Progenitor cell of endocrine pancreas (in vitro differentiated cells): Measurements from ENCODE around the gene SP1. TPM values are rescaled to one million over a fixed set of nuclear protein-coding genes. Genes with fewer than 3 reads are reported as not detected.
A peak's percentile ranks its signal among the peaks of the same experiment; 100 is the strongest.
"Not testable (repeated sequence)": the region's sequence is repeated elsewhere in the genome, so short reads cannot be mapped to it uniquely, and the experiment has no call there.

Experiments used
- DNase-seq: peaks from one replicate; pipeline ENCODE4 v3.0.0; 2021; ENCODE audit warnings: low spot score; ENCODE audit not compliant: unreplicated experiment
- H3K27ac Mint-ChIP-seq: 2 replicates; pipeline ENCODE4 v1.8.0; 2021; ENCODE audit warnings: mild to moderate bottlenecking, moderate library complexity, mixed read lengths
- H3K27me3 Mint-ChIP-seq: 2 replicates; pipeline ENCODE4 v1.8.0; 2021; ENCODE audit warnings: mixed read lengths
- H3K36me3 Mint-ChIP-seq: 2 replicates; pipeline ENCODE4 v1.8.0; 2022; ENCODE audit warnings: mixed read lengths; ENCODE audit not compliant: insufficient read depth
- H3K4me1 Mint-ChIP-seq: 2 replicates; pipeline ENCODE4 v1.8.0; 2021; ENCODE audit warnings: low read depth, mixed read lengths
- H3K4me3 Mint-ChIP-seq: 2 replicates; pipeline ENCODE4 v1.8.0; 2021; ENCODE audit warnings: low read depth, mild to moderate bottlenecking, moderate library complexity, mixed read lengths
- H3K9me3 Mint-ChIP-seq: 2 replicates; pipeline ENCODE4 v1.8.0; 2021; ENCODE audit warnings: low read depth, mixed read lengths
- CTCF ChIP-seq: fragments of 200-600 bp; sonication (generic); IDR thresholded peaks from one replicate; pipeline ENCODE4 v1.5.0; 2021; ENCODE audit warnings: antibody characterized with exemption, mild to moderate bottlenecking; ENCODE audit not compliant: unreplicated experiment
- long read RNA-seq: library from polyadenylated mRNA; unstranded; transcript quantifications from one replicate; pipeline ENCODE4 v2.0.0, GENCODE V29; 2020
- total RNA-seq: library from RNA; stranded (reverse); gene quantifications from 2 replicates; pipeline ENCODE4 v1.2.1, GENCODE V29; 2021

SP1 gene
- total RNA-seq = 90.5 and 92.6 TPM in 2 replicates
- long read RNA-seq, partial matches to known transcripts = 9 of 21 reads
- long read RNA-seq, other reads (novel, unspliced or antisense) = 11 of 21 reads

GRCh38 chr12:53380104-53380793 lies at the start of gene SP1:
TSS of gene SP1 (plus strand) at chr12:53380176. CDS start at chr12:53380292, 116 bp downstream.
- Mint-ChIP-seq H3K36me3 (peaks cover 18% of the 10 kb centered on the region), H3K4me1 (peaks cover 31% of the 10 kb centered on the region), H3K9me3 (no peaks in the 10 kb centered on the region), H3K27me3 (no peaks in the 10 kb centered on the region), H3K27ac (peak within 1 kb of the TSS; percentile 99), H3K4me3 (peak within 1 kb of the TSS; percentile 90)
- peak; percentile 66 for DNase-seq
- TF ChIP-seq CTCF = no peak

- Mint-ChIP-seq H3K9me3 (no peaks in the 10 kb centered on the region), H3K4me1 (peaks cover 18% of the 10 kb centered on the region), H3K27me3 (peaks cover 46% of the 10 kb centered on the region), H3K36me3 (no peaks in the 10 kb centered on the region), H3K4me3 (no peak overlapping the region), H3K27ac (no peak overlapping the region)
- no peak for DNase-seq
- no peak for TF ChIP-seq CTCF
Measured at GRCh38 chr12:53330671-53331070, 49.3 kb upstream of the SP1 start.

- Mint-ChIP-seq H3K27me3 (peaks cover 41% of the 10 kb centered on the region), H3K4me1 (peaks cover 18% of the 10 kb centered on the region)
- not testable (repeated sequence) for H3K27ac Mint-ChIP-seq, H3K9me3 Mint-ChIP-seq, H3K4me3 Mint-ChIP-seq, DNase-seq, H3K36me3 Mint-ChIP-seq
Measured at GRCh38 chr12:53332339-53332738, 47.6 kb upstream of the SP1 start.

- H3K27ac Mint-ChIP-seq = no peak overlapping the region
- H3K9me3 Mint-ChIP-seq = no peaks in the 10 kb centered on the region
- no peak overlapping the region for H3K4me3 Mint-ChIP-seq
- peaks cover 16% of the 10 kb centered on the region for H3K4me1 Mint-ChIP-seq
- no peaks in the 10 kb centered on the region for H3K36me3 Mint-ChIP-seq
- no peak for DNase-seq
- peaks cover 40% of the 10 kb centered on the region for H3K27me3 Mint-ChIP-seq
- no peak for TF ChIP-seq CTCF
Measured at GRCh38 chr12:53332744-53333143, 47.2 kb upstream of the SP1 start.

- no peaks in the 10 kb centered on the region for H3K9me3 Mint-ChIP-seq
- H3K27me3 Mint-ChIP-seq = peaks cover 38% of the 10 kb centered on the region
- H3K27ac Mint-ChIP-seq = peak overlapping the region; percentile 31
- TF ChIP-seq CTCF = no peak
- H3K4me1 Mint-ChIP-seq = peaks cover 16% of the 10 kb centered on the region
- no peaks in the 10 kb centered on the region for H3K36me3 Mint-ChIP-seq
- no peak overlapping the region for H3K4me3 Mint-ChIP-seq
- DNase-seq = no peak
Measured at GRCh38 chr12:53333289-53333688, 46.7 kb upstream of the SP1 start.

GRCh38 chr12:53333845-53334244 lies 46.1 kb upstream of the SP1 start:
- Mint-ChIP-seq H3K36me3 (no peaks in the 10 kb centered on the region), H3K4me1 (peaks cover 17% of the 10 kb centered on the region), H3K27me3 (peaks cover 38% of the 10 kb centered on the region), H3K9me3 (no peaks in the 10 kb centered on the region), H3K27ac (no peak overlapping the region), H3K4me3 (no peak overlapping the region)
- DNase-seq = no peak
- no peak for TF ChIP-seq CTCF
